GM18907 (cell line): ENCODE results near the gene SH3BGRL3.
"Not testable (repeated sequence)": the region's sequence is repeated elsewhere in the genome, so short reads cannot be mapped to it uniquely, and the experiment has no call there.

Experiments used
- ATAC-seq: cut with Tn5 transposase; IDR thresholded peaks from one replicate; pipeline ENCODE4 v1.9.1; 2021; ENCODE audit warnings: mild to moderate bottlenecking, moderate library complexity; ENCODE audit not compliant: unreplicated experiment

The SH3BGRL3 gene

GRCh38 chr1:26314501-26314900, 34.6 kb downstream of the SH3BGRL3 start:
- no peak for ATAC-seq

GRCh38 chr1:26315874-26316850, 36.3 kb downstream of the SH3BGRL3 start:
- no peak for ATAC-seq

GRCh38 chr1:26317146-26317545, 37.3 kb downstream of the SH3BGRL3 start:
- no peak for ATAC-seq

- ATAC-seq: no peak
These were observed 37.9 kb downstream of the SH3BGRL3 start, which contains the start of gene CD52 for GRCh38 chr1:26317612-26318337. TSS of gene CD52 (plus strand) at chr1:26317958. CDS start at chr1:26318018, 60 bp downstream.

GRCh38 chr1:26318338-26319064, 38.6 kb downstream of the SH3BGRL3 start:
- ATAC-seq: no peak

- peak; percentile 1 for ATAC-seq
These were observed 41.0 kb downstream of the SH3BGRL3 start for GRCh38 chr1:26320896-26321295.

- ATAC-seq: peak; percentile 50
These were observed 41.6 kb downstream of the SH3BGRL3 start for GRCh38 chr1:26321315-26322041.

- ATAC-seq: no peak
These were observed 42.1 kb downstream of the SH3BGRL3 start for GRCh38 chr1:26322042-26322331.

GRCh38 chr1:26323382-26323781, 43.5 kb downstream of the SH3BGRL3 start:
- no peak for ATAC-seq

GRCh38 chr1:26324550-26324949, 44.7 kb downstream of the SH3BGRL3 start:
- no peak for ATAC-seq

- no peak for ATAC-seq
These were observed 48.1 kb downstream of the SH3BGRL3 start for GRCh38 chr1:26327956-26328362.

- no peak for ATAC-seq
These were observed 48.7 kb downstream of the SH3BGRL3 start for GRCh38 chr1:26328597-26328996.

- not testable (repeated sequence) for ATAC-seq
These were observed 49.5 kb downstream of the SH3BGRL3 start for GRCh38 chr1:26329380-26329779.

GRCh38 chr1:26330276-26330675, 50.4 kb downstream of the SH3BGRL3 start:
- no peak for ATAC-seq
